SJCRH30 (cell line): ENCODE data around the gene LRIT2. TPM values are rescaled to one million over a fixed set of nuclear protein-coding genes. Genes with fewer than 3 reads are reported as not detected.

Source experiments
- DNase-seq, 2 experiments: peaks; one replicate each; pipeline ENCODE4 v3.0.0-alpha.2; 2015 to 2020
- H3K27ac ChIP-seq: fragments of 250-450 bp; sonication (Bioruptor Pico); 2 replicates; pipeline ENCODE4 v1.5.1; 2020; ENCODE audit warnings: mild to moderate bottlenecking, moderate library complexity
- H3K27me3 ChIP-seq: fragments of 250-450 bp; sonication (Bioruptor Pico); 2 replicates; pipeline ENCODE4 v1.5.1; 2020; ENCODE audit warnings: mild to moderate bottlenecking, moderate library complexity
- H3K36me3 ChIP-seq: fragments of 250-450 bp; sonication (Bioruptor Pico); 2 replicates; pipeline ENCODE4 v1.5.1; 2020; ENCODE audit warnings: mild to moderate bottlenecking, moderate library complexity
- H3K4me1 ChIP-seq: fragments of 250-450 bp; sonication (Bioruptor Pico); 2 replicates; pipeline ENCODE4 v1.5.1; 2020; ENCODE audit warnings: mild to moderate bottlenecking, moderate library complexity
- H3K4me3 ChIP-seq: fragments of 250-450 bp; sonication (Bioruptor Pico); 2 replicates; pipeline ENCODE4 v1.5.1; 2020; ENCODE audit warnings: mild to moderate bottlenecking, moderate library complexity
- H3K9me3 ChIP-seq: fragments of 250-450 bp; sonication (Bioruptor Pico); replicated peaks from 2 replicates; pipeline ENCODE4 v1.5.1; 2020; ENCODE audit warnings: mild to moderate bottlenecking, moderate library complexity
- total RNA-seq: library from RNA; depleted of rRNA; stranded (reverse); fragments of >200 nt; shearing (Covaris generic); gene quantifications from 2 replicates; pipeline ENCODE4 v1.2.3, GENCODE V29; 2014

The LRIT2 gene
- total RNA-seq, 1 experiment from 2014 or later, result not detected

DNA sequence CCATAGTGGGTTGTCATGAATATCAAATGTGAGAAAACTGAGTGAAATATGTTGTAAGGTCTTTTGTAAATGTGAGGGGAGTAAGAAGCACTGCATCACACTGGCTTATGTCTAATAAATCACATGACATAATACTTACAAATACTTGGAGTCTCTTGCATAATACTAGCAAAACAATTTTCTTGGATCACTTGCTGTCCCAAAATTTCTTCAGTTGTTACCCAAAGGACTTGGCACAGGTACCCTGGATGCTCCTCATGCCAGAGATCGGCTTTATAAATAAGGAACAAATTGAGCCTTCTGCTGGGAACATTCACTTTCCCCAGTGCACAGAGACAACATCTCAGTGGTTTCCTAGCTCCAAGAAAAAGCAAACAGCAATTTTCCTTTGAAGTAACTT, 5.0 kb upstream of the LRIT2 start:
- Histone ChIP-seq H3K36me3 (no peaks in the 10 kb centered on the region), H3K9me3 (no peaks in the 10 kb centered on the region), H3K4me3 (no peak overlapping the region), H3K4me1 (no peaks in the 10 kb centered on the region), H3K27ac (no peak overlapping the region), H3K27me3 (no peaks in the 10 kb centered on the region)
- DNase-seq, result no peak

DNA sequence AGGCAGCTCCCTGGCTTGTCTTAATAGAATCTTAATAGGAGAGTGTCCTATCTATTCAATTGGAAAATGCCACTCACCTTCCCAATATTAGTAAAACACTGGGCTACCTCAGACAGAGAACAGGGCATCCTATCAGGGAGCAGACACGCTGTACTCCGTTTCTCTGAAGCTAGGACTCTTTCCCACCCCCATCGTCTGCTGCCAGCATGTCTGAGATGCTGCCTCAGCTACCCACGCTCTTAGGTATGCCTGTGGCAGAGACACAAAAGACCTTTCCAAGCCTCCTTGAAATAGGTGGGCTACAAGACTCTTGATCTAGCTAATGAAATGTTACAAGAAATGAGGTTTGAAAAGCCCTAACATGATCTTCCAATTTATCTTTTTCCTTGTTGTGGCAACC, 2.5 kb upstream of the LRIT2 start:
- no peak for DNase-seq
- no peaks in the 10 kb centered on the region for H3K36me3 ChIP-seq
- H3K27me3 ChIP-seq, result no peaks in the 10 kb centered on the region
- no peaks in the 10 kb centered on the region for H3K9me3 ChIP-seq
- H3K4me3 ChIP-seq, result no peak overlapping the region
- no peak overlapping the region for H3K27ac ChIP-seq
- no peaks in the 10 kb centered on the region for H3K4me1 ChIP-seq

DNA sequence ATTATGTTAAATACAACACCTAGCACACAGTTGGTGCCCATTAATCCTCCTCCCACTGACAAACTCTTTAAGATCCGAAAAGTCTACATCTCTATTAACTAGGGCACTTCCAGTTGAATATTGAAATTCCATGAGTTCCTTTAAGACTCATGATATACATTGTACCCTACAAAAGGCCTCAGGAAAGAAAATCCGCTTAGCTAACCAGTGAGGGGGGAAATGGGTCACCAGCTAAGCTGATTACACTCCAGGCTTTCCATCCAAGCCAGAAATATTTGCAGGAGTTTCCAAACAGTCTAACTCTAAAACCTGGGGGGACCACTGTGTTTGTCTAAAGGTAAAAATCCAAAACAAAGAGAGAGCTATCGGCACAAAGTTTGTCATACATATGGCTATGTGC, 1.3 kb upstream of the LRIT2 start:
- no peak for DNase-seq
- no peaks in the 10 kb centered on the region for H3K4me1 ChIP-seq

DNA sequence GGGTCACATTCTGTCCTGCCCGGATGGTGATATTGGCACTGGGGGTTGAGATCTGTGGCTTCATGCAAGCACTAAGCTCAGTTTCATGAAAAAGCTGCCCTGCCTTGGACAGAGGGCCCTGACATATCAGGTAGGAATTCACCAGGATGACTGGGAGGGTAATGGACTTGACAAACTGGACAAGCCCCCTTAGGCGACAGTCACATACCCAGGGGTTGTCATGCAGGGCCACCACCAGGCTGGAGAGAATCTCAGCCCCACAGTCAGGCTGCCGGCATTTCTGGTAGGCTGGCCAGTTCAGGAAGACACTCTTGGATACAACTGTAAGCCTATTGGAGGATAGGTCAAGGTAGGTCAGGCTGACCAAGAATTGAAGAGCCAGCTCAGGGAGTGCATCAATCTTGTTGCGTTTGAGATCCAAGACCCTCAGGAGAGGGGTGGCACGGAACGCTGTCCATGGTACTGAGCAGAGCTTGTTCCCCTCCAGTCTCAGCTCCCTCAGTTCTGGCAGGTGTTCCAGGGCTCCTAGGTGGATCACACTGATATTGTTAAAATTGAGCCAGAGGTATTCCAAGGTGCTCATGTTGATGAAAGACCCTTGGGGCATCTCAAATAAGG, 824 bp downstream of the LRIT2 start:
- H3K27ac ChIP-seq, result no peak overlapping the region
- H3K27me3 ChIP-seq, result no peaks in the 10 kb centered on the region
- no peaks in the 10 kb centered on the region for H3K9me3 ChIP-seq
- H3K4me1 ChIP-seq, result no peaks in the 10 kb centered on the region
- H3K36me3 ChIP-seq, result no peaks in the 10 kb centered on the region
- H3K4me3 ChIP-seq, result no peak overlapping the region
- DNase-seq, result peak; percentile 14 to 41

More for the DNA sequence above, 1.3 kb upstream of the LRIT2 start:
- Histone ChIP-seq H3K36me3 (no peaks in the 10 kb centered on the region), H3K27ac (no peak overlapping the region), H3K4me3 (no peak overlapping the region), H3K27me3 (no peaks in the 10 kb centered on the region), H3K9me3 (no peaks in the 10 kb centered on the region)

DNA sequence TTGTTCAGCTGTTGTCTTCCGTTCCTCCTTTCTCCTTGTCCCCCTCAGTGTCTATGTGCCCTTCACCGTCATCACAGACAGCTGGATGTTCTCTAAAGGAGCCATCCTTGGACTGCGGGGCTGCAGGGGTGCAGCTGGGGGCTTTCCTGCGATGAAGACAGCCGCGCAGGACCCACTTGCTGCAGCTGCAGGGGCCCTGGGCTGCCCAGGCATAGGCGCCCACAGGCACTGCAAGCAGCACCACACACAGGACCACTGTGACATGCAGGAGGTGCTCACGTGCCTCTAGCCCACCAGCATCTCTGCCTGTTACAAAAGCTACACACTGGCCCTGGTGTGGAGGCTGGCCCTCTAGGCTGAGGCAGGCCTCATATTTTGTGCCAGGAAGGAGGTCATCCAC, 3.4 kb downstream of the LRIT2 start:
- H3K27ac ChIP-seq, result no peak overlapping the region
- no peaks in the 10 kb centered on the region for H3K27me3 ChIP-seq
- H3K36me3 ChIP-seq, result no peaks in the 10 kb centered on the region
- no peak overlapping the region for H3K4me3 ChIP-seq
- H3K4me1 ChIP-seq, result no peaks in the 10 kb centered on the region
- no peaks in the 10 kb centered on the region for H3K9me3 ChIP-seq
- DNase-seq, result no peak

DNA sequence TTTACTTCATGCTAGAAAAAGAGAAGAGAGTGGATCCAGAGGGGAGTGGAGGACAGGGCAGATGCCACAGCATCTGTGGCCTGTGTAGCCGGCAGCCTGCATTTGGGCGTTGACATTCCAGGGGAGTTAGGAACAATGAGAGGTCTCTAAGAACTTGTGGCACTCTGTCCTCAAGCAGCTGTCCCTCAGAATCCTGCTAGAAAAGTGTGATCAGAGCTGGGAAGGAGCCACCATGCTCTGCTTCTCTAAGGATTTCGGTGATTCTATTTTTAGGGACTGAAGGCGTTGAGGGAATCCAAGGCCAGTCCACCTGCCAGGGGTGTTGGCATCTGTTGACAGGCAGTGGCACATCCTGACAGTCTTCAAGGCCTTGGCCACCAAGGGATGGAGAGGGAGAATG, 7.6 kb downstream of the LRIT2 start:
- Histone ChIP-seq H3K36me3 (no peaks in the 10 kb centered on the region), H3K4me3 (no peak overlapping the region), H3K27ac (no peak overlapping the region), H3K4me1 (no peaks in the 10 kb centered on the region), H3K27me3 (no peaks in the 10 kb centered on the region), H3K9me3 (no peaks in the 10 kb centered on the region)
- no peak for DNase-seq

DNA sequence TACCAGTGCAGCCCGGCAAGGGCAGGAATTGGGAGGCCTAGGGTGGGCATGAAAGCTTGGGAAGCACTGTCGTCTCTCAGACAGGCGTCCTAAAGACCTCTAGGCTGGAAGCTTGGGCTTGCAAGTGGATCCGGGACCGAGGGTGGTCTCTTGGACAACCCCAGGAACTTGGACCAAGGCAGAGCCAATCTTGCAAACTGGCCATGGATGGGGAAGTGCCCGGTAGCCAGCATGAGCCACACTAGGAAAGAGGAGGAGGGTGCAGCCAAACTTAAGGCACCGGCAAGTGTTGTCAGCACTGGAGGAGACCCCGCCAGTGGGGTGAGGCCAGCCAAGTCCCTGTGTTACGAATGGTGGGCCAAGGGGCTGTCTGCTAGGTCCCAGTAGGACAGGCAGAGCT, 8.5 kb downstream of the LRIT2 start:
- Histone ChIP-seq H3K4me1 (no peaks in the 10 kb centered on the region), H3K4me3 (no peak overlapping the region), H3K36me3 (no peaks in the 10 kb centered on the region), H3K9me3 (no peaks in the 10 kb centered on the region), H3K27me3 (no peaks in the 10 kb centered on the region), H3K27ac (no peak overlapping the region)
- no peak for DNase-seq

DNA sequence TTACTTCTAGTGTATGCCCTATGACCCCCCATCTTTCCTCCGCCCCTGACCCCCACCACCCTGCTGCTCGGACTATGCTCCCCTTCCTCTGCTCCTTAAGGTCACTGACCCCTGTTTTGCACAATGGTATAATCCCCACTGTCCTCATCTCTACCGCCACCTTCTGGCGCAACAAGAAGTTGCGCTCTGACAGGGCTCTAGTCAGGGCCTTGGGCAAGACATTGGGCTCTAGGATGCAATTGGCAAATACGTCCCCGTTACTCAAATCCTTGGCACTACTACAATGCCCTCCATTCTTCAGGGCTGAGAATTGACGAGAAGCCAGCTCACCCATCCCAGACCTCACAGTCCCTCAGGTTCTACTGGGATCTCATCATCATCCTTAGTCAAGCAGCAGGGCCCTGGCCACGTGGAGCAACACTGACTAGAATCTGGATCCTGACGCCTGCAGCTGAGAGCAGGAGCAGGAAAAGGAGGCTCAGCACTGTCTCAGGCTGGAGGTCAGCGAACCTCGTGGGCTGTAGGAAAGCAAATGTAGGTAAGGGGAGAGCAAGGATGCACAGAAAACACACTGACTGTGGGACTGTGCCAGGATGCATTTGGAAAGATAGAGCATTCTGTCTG, 10.6 kb downstream of the LRIT2 start:
- Histone ChIP-seq H3K27me3 (no peaks in the 10 kb centered on the region), H3K27ac (no peak overlapping the region), H3K36me3 (no peaks in the 10 kb centered on the region), H3K4me3 (no peak overlapping the region), H3K9me3 (no peaks in the 10 kb centered on the region), H3K4me1 (no peaks in the 10 kb centered on the region)
- DNase-seq, result no peak

DNA sequence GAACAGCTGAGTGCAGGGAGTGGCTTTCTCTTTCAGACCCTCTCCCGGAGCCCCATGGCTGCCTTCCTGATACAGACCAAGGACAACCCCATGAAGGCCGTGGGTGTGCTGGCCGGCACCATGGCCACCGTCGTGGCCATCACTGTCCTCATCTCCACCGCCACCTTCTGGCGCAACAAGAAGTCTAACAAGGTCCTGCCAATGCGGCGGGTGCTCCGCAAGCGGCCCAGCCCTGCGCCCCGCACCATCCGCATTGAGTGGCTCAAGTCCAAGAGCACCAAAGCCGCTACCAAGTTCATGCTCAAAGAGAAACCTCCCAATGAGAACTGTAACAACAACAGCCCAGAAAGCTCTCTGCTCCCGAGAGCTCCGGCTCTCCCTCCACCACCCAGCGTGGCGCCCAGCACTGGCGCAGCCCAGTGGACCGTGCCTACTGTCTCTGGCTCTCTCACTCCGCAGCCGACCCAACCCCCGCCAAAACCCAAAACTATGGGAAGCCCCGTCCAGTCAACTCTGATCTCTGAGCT, 11.2 kb downstream of the LRIT2 start:
- H3K4me3 ChIP-seq, result no peak overlapping the region
- DNase-seq, result no peak
- H3K27me3 ChIP-seq, result no peaks in the 10 kb centered on the region
- H3K36me3 ChIP-seq, result no peaks in the 10 kb centered on the region
- H3K4me1 ChIP-seq, result no peaks in the 10 kb centered on the region
- no peaks in the 10 kb centered on the region for H3K9me3 ChIP-seq
- H3K27ac ChIP-seq, result no peak overlapping the region

DNA sequence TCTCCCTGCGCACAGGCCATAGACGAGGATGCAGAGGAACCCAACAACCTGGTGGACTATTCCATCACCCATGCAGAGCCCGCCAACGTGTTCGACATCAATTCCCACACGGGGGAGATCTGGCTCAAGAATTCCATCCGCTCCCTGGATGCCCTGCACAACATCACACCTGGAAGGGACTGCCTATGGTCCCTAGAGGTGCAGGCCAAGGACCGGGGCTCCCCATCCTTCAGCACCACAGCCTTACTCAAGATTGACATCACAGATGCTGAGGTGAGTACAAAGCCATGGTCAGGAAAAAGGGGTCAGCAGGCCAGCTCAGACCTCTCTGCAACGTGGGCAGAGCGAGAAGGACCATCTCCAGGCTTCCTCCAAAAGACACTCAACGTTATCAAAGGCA, 12.3 kb downstream of the LRIT2 start:
- DNase-seq, result no peak
- Histone ChIP-seq H3K27me3 (no peaks in the 10 kb centered on the region), H3K4me3 (no peak overlapping the region), H3K4me1 (no peaks in the 10 kb centered on the region), H3K27ac (no peak overlapping the region), H3K9me3 (no peaks in the 10 kb centered on the region), H3K36me3 (no peaks in the 10 kb centered on the region)

DNA sequence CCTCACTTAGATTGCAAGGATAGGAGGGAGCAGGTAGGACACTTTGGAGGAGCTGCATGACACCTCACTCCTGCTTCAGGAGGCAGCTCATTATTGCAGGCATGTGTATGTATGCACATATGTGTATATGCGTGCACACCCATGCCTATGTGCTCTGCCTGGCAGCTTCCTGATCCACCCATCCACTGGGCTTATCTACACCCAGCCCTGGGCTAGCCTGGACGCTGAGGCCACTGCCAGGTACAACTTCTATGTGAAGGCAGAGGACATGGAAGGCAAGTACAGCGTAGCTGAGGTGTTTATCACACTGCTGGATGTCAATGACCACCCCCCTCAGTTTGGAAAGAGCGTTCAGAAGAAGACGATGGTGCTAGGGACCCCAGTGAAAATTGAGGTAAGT, 13.3 kb downstream of the LRIT2 start:
- no peak for DNase-seq
- Histone ChIP-seq H3K27me3 (no peaks in the 10 kb centered on the region), H3K36me3 (no peaks in the 10 kb centered on the region), H3K27ac (no peak overlapping the region), H3K4me3 (no peak overlapping the region), H3K9me3 (no peaks in the 10 kb centered on the region), H3K4me1 (no peaks in the 10 kb centered on the region)

DNA sequence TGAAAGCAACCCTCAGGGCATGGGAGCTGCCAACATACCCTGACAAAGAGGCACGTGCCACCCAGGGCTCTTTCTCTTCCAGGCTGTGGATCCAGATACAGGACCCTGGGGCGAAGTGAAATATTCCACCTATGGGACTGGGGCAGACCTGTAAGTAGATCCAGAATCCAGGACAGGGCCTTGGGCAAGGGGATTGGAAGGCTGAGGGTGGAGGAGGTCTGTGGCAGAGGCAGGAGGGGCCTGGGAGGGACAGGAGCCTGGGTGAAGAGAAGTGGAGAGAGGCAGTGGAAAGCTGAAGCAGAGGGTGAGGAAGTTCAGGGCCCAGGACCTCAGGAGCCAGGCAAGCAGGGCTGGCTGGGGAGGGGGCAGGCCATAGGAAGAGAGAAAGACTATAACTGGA, 13.8 kb downstream of the LRIT2 start:
- no peaks in the 10 kb centered on the region for H3K9me3 ChIP-seq
- no peak overlapping the region for H3K27ac ChIP-seq
- no peak overlapping the region for H3K4me3 ChIP-seq
- no peak for DNase-seq
- H3K4me1 ChIP-seq, result no peaks in the 10 kb centered on the region
- no peaks in the 10 kb centered on the region for H3K36me3 ChIP-seq
- no peaks in the 10 kb centered on the region for H3K27me3 ChIP-seq

DNA sequence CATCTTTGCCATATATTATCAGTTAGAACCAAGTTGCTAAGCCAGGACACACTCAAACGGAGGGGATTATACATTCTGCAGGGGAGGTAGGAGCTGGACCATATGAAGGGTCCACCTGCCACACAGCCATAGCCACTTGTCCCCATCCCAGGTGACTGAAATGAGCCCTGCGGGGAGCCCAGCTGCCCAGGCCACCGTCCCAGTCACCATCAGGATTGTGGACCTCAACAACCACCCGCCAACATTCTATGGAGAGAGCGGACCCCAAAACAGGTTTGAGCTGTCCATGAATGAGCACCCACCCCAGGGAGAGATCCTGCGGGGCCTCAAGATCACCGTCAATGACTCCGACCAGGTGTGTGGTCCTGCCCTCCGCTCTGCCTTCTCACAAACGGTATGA, 17.3 kb downstream of the LRIT2 start:
- H3K27ac ChIP-seq, result no peak overlapping the region
- DNase-seq, result no peak
- no peak overlapping the region for H3K4me3 ChIP-seq
- no peaks in the 10 kb centered on the region for H3K4me1 ChIP-seq
- no peaks in the 10 kb centered on the region for H3K36me3 ChIP-seq
- no peaks in the 10 kb centered on the region for H3K9me3 ChIP-seq
- no peaks in the 10 kb centered on the region for H3K27me3 ChIP-seq

DNA sequence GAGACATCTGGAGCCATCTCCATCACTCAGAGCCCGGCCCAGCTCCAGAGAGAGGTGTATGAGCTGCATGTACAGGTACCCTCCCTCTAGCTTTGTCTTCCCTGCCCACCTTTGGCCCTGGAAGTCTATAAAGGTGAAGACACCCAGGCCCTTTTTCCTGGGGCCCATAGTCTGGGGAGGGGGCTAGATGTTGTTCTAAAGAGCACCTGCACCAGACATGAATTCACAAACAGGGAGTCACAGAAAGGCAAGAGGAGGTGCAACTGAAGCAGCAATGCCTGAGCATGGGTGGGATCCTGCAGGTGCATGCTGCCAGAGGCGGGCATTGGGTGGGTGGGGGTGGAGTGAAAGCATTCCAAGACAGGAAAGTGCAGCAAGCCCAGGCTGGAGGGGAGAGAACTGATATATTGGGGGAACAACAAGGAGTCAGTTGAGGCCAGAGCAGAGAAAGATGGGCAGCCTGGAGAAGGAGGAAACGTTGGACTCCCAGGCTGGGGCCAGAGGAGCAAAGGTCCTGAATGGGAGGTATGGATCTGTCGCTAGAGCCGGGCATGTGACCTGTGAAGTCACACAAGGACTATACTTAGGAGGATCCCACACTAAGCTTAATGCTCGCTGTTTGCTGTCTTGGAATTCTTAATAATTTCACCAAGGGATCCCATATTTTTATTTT, 19.4 kb downstream of the LRIT2 start:
- DNase-seq, result no peak
- Histone ChIP-seq H3K27me3 (no peaks in the 10 kb centered on the region), H3K4me1 (no peaks in the 10 kb centered on the region), H3K36me3 (no peaks in the 10 kb centered on the region), H3K4me3 (no peak overlapping the region), H3K9me3 (no peaks in the 10 kb centered on the region), H3K27ac (no peak overlapping the region)

DNA sequence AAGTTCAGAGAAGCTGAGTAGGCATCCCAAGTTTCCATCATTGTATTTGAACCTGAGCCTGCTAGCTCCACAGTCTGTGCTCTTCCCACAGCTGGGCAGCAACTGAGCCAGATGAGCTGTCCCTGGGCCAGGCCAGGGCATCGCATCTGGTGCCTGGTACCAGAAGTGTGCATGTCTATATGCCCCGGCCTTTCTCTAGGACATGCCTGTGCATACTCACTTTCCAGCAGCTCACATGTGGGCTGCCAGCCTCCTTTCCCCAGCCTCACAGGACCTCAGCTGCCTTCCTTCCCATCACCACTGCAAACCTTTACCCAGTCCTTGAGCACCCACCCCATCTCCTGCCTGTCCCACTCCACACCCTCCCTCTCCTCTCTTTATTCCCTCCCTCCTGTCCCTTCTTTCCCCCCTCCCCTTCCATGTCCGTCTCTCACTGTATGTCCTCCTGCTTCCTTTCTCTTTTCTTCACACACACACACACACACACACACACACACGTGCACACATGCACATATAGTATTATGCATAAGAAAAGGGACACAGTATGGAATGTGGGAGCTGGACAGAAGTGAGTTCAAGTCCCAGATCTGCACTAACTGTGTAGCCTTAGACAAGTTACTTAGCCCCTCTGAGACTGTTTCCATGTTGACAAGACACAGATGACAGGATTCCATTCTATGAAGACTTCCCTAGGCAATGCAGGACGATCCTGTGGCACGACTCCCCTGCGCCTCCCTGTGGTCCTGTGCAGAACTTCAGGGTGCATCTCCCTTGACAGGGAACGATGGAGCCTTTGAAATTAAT, 20.1 kb downstream of the LRIT2 start:
- Histone ChIP-seq H3K27ac (no peak overlapping the region), H3K9me3 (no peaks in the 10 kb centered on the region), H3K36me3 (no peaks in the 10 kb centered on the region), H3K4me3 (no peak overlapping the region), H3K4me1 (no peaks in the 10 kb centered on the region), H3K27me3 (no peaks in the 10 kb centered on the region)
- peak; percentile 12 to 41 for DNase-seq
